NCI-H1417 treated with DMSO at 0.1 percent for 48 hours (cell line): Measurements from ENCODE around the gene AMER2.
"Not testable (repeated sequence)": the region's sequence is repeated elsewhere in the genome, so short reads cannot be mapped to it uniquely, and the experiment has no call there.

Experiments
- DNase-seq: peaks from one replicate; lab custom pipeline; 2025; lab: John Stamatoyannopoulos, UW

AMER2 gene

DNA sequence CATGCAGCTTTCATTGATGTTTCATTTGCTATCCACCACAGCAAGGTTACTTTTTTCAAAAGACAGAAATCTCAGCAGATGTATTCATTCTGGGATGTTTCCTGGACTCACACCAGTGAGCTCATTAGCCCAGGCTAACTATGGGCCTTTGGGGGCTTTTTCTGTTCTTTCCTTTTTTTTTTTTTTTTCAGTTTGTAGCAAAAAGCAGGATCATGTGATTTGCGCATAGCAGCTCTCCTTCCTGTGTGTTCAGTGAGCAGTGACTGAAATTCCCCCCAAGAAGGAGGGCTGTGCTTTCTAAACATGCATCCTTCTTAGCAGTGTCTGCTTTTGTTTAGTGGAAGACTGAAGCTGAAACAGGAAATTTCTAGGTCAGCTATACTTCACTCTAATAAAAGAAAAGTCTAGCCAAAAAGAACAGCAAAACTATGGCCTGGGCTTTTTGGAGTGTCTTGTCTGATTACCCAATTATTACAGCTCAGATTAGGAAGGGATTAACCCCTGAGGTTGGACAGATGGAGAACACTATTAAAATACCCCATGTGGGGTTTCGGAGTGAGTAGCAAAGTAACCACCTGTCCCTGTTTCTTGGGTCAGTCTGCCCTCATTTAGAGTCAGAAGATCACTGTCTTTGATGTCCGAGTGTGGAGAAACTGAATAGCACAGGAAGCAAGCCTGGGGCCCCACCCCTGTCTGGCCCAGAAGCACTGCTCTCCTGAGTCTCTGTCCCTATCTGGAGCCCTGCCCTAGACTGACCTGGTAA is 8.9 kb upstream of the AMER2 start:
- DNase-seq = no peak

- no peak for DNase-seq
Measured at GRCh38 chr13:25179832-25180774, 8.0 kb upstream of the AMER2 start.

GRCh38 chr13:25179011-25179410 is 6.9 kb upstream of the AMER2 start:
- DNase-seq = no peak

GRCh38 chr13:25178070-25178469 is 6.0 kb upstream of the AMER2 start:
- no peak for DNase-seq

DNA sequence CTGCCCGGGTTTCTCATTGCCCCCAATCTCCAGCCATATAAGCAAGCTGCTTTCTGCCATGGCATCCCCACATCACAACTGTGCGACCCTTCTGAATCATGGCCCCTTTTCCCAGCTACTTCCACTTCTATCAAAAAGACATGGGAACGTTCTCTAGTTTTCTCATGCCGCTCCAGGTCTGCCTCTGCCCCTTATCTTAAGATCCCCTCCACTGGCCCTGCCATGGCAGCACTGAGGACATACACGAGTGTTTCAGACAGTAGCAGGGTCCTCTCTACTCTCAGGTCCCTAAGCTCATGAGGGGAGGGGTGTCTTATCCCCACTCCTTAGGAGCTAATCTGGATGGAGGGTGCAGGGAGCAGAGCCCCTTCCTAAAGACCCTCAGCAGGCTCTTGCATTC is 5.5 kb upstream of the AMER2 start:
- DNase-seq = no peak

GRCh38 chr13:25177012-25177411 is 4.9 kb upstream of the AMER2 start:
- no peak for DNase-seq

DNA sequence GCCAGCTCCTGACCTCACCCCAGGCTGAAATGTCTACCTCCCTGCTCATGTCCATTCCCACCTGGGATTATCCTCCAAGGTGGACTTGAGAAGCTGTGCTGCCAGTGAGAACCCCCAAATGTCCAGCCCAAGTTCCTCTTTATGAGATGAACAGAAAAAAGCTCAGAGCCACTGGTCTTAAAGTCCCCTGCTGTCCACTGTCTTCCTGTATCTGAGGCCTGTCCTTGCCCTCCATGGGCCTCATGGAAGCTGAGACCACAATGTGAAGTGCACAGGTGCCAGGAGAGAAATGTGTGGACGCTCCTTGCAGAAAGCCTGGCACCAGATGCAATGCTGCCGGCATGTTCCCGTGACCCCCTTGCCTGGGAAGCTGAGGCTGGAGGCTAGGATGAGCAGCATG is 3.3 kb upstream of the AMER2 start:
- DNase-seq = no peak

DNA sequence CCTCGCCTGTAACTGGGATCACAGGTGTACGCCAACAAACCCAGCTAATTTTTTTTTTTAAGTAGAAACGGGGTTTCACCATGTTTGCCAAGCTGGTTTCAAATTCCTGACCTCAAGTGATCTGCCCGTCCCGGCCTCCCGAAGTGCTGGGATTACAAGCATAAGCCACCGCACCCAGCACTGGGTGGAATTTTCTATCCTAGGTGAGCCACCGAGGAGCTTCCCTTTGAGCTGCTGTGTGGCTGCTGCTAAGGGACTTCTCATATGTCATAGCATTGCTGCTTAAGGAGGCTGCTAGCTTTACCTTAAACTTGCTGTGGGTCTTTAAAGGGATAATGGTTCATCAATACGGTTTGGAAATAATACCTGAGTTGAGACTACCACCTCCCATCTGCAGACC is 2.9 kb upstream of the AMER2 start:
- DNase-seq = no peak

- no peak for DNase-seq
Measured at GRCh38 chr13:25174304-25174703, 2.2 kb upstream of the AMER2 start.

GRCh38 chr13:25172303-25172630 is 179 bp upstream of the AMER2 start:
- no peak for DNase-seq

DNA sequence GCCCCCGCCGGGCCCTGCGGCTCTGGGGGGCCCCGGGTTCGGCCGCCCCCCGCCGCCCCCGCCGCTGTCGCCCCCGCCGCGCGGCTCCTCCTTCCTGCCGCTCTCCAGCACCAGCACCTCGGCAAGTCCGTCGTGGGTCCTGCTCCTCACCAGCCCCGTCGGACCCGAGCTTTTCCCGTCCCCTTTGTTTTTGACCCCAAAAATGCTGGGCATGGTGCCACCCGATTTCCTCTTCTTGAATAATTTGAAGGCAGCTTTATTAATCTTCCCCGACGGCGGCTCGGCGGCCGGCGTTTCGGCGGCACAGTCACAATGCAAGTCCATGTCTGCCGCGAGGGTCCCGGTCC is 945 bp downstream of the AMER2 start:
- no peak for DNase-seq

GRCh38 chr13:25170554-25171111 is 1.5 kb downstream of the AMER2 start:
- DNase-seq = no peak

DNA sequence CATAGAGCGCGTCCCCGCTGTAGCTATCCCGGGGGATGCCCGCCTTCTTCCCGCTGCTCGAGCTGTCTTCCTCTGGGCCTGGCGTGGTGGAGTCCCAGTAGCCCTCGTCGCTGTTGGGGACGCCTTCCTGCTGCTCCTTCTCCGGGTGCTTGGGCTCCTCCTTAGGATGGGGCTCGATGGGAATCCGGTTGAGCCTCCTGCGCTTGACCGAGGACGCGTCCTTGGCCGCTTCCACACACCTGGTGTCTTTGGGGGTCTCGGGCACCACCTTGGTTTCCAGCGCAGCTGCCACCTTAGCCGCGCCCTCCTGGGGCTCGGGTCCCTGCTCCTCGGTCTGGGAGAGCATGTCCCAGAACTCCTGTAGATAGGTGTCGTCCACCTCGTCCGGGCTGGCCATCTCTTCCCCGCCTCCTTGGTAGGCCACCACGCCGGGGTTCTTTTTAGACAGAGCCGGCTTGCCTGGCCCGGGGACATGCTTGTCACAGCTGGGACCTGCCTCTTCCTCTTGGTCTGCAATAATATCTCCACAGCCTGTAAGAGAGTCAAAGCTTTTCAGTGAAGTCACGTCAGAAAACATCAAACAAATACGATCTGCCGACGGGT is 2.0 kb downstream of the AMER2 start:
- no peak for DNase-seq

DNA sequence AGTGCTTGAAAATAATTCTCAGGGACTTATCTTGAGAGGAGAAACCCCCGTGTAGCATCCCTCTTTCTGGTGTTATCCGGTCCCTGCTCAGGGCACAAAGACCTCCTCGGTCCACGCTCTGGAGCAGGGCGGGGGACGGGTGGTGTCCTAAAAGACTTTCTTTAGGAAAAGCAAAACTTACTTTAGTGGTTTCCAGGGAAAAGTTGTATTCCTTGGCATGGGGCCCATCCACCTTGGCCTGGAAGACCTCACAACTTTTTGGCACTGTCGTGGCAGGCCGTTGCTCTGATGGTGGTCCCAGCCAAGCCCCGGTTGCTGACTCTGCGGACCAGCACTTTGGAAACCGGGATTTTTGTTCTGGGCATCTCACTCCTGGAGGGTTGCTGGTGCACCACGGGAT is 2.7 kb downstream of the AMER2 start:
- DNase-seq = no peak

DNA sequence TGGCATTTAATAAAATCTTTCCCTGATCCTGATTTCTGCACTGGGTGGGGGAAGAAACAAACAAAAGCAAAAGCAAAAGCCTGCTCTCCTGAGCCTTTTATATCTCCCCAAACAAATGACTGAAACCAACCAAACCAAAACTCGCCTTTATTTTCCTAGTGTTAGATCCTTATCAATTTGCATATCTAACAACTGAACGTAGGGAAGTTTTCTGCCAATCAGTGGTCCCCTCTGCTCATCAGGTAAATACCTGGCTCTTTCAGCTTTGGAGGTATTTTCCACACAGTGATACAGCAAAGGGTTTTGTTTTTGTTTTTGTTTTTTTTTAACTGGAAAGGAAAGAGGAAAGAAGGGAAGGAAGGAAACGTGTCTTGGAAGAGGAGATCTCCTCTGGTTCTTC is 3.3 kb downstream of the AMER2 start:
- no peak for DNase-seq

DNA sequence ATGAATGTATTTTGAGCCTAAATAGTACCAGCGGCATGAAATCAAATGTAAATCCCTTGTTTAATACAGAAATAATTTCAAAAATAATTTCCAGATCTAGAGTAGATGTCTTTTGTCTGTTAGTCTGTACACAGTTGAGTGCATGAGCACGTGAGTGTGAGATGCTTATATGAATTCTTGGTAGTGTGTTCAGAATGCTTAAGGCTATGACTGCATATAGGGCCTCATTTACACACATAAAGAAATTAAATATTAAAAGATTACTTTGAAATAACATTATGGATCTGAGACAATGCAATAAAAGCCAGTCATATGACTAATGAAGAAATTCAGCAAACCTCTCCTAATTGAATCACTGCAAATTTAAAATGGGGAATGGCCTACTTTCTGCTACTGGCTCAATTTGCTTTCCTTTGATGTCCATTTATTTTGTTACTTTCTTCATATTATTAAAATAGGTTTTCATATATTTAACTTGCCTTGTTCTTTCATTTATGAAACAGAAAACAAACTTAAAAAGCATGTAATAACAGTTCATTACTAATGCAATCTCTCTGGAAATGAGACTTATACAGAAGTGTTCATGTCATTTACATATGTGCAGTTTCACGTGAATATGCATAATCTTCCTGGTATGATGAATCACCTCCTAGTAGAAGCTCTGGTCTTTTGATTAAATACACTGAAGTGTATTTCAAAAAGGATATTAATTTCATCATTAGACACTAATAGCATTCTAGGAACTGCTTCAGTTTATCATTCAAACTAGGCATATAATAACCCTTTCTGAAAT is 4.5 kb downstream of the AMER2 start:
- no peak for DNase-seq

DNA sequence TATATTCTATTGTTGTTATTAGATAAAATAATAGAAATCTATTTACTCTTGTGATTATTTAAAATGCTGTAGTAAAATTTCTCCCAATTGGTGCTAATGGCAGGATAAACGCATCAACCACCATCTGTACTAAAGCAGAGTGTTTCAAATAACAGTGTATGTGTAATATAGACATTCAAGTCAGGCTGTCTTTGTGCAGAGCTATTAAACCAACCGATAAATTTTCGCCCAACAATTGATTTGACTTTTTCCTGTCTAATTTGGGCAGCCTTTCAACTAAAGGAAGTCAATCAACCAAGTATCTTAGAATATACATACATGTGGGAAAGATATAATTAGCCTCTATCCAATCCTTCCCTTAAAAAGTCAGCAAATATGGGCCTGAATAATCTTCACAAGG is 5.8 kb downstream of the AMER2 start:
- no peak for DNase-seq

DNA sequence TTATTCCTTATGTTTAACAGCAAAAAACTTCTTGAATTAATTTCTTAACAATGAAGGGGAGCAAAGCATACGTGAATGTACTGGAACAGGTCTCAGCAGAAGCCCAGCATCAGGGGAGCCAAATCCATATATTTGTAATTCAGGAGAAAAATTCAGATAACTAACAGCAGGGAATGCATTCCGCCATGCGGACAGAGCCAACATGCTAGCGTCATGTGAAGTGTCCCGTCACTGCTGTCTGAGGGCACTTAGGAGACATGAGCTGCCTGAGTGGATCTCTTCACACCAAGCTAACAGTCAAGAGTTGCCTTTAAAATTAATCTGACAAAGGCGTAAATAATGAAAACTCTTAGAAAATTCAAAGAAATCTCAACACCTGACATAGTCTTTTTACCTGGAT is 6.4 kb downstream of the AMER2 start:
- DNase-seq = no peak

DNA sequence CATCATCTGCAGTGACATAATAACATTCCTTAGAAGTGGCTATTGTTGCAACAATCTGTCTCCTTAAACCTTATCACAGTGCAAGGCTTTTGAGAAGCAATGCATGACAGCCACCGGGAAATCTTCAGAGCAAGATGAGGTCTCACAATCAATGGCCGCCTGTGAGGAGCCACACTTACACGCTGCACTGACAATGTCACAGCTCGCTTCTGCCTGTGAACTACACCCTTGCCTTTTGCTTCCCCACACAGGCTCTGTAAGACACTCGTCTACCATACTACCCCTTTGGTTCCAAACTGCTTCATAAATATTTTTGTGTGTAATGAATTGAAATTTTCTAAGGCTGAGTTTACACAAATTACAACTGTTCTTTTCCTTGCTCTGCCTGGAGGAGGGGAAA is 6.9 kb downstream of the AMER2 start:
- not testable (repeated sequence) for DNase-seq

- no peak for DNase-seq
Measured at GRCh38 chr13:25157681-25158080, 14.4 kb downstream of the AMER2 start.

- DNase-seq = no peak
Measured at GRCh38 chr13:25153736-25154135, 18.4 kb downstream of the AMER2 start.

DNA sequence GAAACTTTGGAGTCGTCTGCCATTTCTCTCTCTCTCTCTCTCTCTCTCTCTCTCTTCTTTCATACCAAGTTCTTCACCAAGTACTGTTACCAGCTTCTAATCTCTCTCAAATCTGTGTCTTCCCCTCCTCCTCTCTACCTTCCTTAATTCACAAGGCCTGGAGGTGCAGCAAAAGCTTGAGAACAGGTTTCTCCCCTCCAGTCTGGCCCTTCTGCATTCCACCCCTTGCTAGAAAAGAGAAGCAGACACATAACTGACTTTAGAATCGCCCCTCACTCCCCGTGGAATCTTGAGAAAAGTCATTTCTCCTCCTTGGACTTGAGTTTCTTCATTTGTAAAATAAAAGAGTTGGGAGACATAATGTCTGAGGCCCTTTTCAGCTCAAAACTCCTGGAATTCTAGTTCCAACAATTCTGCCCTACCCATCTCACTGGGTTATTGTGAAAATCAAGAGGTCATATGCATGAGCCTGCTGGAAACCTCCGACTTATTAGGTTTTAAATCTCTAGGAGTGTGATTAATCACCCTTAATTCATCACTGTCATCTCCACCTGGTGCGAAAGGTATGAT is 20.4 kb downstream of the AMER2 start:
- no peak for DNase-seq
